ENCODE data around the gene S100A2. TPM values are rescaled to one million over a fixed set of nuclear protein-coding genes. Genes with fewer than 3 reads are reported as not detected.
A peak's percentile ranks its signal among the peaks of the same experiment; 100 is the strongest.
"Not testable (repeated sequence)": the region's sequence is repeated elsewhere in the genome, so short reads cannot be mapped to it uniquely, and the experiment has no call there.

Gene S100A2
- total RNA-seq, 1 donor from 2014 or later, result 0.51 TPM

DNA sequence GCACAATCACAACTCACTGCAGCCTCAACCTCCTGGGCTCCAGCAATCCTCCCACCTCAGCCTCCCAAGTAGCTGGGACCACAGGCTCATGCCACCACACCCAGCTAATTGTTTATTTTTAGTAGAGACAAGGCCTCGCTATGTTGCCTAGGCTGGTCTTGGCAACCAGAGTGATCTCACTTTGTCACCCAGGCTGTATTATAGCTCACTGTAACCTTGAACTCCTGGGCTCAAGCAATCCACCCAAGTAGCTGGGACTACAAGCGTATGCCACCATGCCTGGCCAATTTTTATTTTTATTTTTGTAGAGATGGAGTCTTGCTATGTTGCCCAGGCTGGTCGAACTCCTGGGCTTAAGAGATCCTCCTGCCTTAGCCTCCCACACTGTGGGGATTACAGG lies 3.6 kb downstream of the S100A2 start:
- not testable (repeated sequence) for DNase-seq

- no peak for DNase-seq
Measured at GRCh38 chr1:153561466-153561985, 4.1 kb downstream of the S100A2 start.

DNA sequence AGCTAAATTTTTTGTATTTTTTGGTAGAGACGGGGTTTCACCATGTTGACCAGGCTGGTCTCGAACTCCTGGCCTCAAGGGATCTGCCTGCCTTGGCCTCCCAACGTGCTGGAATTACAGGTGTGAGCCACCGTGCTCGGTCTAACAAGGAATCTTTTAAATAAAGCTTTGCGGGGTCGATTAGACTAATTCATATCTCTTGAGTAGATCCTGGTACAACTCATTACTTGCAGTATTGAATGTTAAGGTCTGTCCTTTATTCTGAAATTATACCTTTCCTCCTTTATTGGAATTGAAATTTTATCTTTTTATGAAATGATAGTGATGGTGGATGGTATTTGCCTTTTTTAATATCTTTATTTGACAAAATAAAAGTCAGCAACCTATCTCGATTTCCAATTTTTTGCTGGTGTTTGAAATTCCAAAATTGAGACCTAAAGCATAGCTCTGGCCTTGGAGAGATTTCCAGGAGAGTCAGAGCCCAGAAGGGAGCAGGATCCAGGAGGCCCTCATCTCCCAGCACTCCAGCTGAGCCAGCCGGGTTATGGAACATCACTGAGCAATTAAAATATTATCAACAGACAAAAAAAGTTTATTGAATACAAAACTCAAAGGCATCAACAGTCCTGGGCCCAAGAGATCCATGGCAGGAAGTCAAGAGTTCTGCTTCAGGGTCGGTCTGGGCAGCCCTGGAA lies 4.7 kb downstream of the S100A2 start:
- no peak for DNase-seq

- no peak for DNase-seq
Measured at GRCh38 chr1:153560241-153560640, 5.4 kb downstream of the S100A2 start.

DNA sequence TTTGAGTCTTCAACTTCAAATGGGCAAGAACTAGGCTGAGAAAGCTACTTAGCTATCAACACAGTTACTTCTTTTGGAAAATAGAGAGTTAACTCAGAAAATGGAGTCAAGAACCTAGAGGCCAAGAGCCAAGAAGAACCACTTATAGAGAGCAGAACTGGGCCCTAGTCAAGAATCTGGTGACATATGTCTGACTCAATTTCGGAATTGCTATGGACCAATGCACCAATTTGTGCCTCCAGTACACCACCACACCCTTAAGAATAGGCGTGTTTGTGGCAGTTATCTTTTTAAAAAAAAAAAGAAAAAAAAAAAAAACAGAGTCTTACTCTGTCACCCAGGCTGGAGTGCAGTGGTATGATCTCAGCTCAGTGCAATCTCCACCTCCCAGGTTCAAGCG lies 7.8 kb downstream of the S100A2 start:
- DNase-seq, result no peak

DNA sequence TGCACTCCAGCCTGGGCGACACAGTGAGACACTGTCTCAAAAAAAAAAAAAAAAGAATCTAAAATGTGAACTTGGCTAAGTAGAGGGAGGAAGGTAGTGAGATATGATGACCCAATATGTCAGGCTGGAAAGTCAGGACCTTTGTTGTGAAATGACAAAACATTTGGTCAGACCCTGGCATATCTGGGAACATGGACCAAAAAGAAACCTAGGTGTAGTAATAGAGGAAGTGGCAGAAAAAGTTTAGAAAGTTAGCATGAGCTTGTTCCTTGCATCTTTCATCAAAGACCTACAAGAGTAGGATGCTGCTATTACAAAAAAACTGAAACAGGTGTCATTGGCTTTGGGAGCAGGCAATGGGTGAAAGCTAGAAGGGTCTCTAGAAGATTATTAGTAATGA lies 9.3 kb downstream of the S100A2 start:
- DNase-seq, result no peak

DNA sequence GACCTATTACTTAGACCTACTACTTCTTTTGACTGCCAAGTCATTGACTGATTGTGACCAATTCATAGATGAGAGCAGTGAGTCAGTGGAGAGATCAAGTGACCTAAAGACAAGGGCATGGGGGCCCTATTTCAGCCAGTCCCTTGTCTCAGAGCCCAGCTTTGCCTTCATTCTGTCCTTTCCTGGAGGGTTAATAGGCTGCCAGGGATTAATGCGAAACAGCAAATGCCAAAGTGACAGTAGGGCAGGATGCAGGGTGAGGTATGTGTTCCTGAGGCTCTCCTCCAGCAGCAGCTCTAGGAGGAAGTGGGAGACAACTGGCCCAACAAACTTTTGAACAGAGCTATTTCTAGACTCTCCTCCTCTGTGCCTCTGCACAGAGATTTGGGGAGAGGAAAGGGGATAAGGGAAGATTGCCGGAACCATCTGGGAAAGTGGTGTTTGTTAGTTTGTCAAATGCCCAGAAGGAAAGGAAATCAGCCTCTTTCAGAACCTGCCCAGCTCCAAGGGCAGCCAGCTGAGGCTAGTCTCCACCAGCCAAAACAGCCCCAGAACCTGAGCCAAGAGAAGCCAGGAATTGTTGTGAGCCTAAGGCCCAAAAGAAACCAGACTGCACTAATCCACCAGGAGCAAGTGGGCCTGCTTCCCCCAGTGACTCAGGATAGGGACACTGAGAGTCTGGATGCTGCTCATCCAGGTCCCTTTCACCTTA lies 11.7 kb downstream of the S100A2 start:
- DNase-seq, result peak; percentile 40

- DNase-seq, result no peak
Measured at GRCh38 chr1:153553096-153553495, 12.5 kb downstream of the S100A2 start.

DNA sequence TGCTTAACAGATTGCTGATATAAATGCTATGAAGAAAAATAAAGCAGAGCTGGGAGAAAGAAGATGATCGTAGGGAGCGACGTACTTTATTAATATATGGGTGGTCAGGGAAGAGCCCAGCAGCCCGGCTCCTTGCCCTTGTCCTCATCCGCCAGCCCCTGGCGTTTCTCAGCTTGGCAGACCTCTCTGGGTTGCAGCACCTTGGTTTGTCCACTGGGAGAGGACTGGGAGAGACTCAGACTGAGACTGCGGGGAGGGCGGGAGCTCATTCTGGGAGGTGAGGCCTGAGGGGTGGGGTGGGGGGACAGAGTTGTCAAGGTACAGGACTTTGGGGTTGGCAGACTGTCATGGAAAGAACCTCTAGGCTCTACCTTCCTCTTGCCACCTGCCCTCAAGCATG lies 13.3 kb downstream of the S100A2 start:
- DNase-seq, result no peak

DNA sequence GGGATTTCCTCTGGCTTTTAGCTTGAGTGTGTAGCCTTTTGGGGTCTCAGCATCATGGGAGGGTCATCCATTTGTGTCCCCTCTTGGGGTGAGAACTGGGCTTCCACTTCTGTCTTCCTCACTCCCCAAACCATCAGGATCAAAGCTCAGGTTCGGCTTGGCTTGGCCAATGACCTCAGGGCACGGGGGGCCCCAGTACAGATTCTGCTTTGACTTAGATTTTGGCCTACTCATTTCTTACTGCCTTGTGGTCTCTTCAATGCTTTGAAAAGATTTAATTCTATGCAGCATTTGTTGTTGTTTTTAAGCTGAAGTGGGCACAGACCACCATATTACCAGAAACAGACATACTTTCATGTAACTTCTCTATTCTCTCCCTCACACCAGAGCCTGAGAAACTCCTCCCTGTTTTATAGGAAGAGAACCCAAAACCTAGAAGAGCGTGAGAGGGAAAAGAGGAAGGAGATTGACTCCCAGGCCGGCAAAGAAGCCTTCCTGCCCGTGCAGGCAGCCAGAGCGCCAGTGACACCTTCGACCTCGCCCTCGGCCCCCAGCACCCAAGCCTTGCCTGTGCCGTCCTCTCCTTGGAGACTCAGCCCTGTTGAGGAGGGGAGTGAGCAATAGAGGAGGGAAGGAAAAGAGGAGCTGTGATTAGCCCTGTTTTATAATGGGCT lies 14.7 kb downstream of the S100A2 start:
- DNase-seq, result no peak

GRCh38 chr1:153550398-153550758 lies 15.3 kb downstream of the S100A2 start:
- DNase-seq, result no peak

GRCh38 chr1:153549741-153550397 lies 15.8 kb downstream of the S100A2 start:
- DNase-seq, result no peak

- DNase-seq, result peak; percentile 89
Measured at GRCh38 chr1:153548722-153549688, 16.6 kb downstream of the S100A2 start, which contains the start of gene S100A3. Gene S100A3 (minus strand): TSS chr1:153549258. CDS start chr1:153548485, 773 bp downstream.

GRCh38 chr1:153547560-153548551 lies 17.8 kb downstream of the S100A2 start:
- no peak for DNase-seq

DNA sequence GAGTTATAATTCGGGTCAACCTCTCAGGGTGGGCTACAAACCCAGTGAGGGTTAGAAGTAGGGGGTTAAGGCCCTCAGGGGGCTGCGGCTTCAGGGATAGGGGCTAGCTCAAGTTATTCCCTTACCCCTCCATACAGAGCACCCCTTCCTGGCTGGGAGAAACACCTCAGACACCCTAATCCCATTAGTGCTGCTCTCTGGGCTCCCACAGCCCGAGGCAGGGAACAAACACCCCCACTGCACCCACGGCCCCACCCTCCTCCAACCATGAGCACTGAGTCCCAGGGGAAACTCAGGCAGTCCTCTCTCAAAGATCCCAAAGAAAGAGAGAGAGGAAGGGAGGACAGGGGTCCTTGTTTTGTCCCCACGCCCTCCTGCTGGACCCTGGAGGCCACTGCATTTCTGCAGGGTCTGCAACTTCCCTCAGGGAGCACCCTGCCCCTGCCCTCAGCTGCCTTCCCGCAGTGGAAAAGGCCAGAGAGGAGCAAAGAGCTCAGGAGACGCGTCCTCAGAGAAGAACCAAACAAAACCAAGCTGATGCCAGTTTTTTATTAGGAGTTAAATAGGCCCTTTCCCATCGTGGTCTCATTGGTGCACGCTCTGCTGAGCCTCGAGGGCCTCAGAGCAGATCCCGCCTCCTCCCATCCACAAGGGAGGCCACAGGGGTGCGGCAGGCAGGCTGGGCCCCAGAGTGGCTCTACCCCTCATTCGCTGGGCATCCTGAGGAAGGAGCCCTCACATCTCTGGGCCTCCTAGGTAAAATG lies 18.7 kb downstream of the S100A2 start:
- DNase-seq, result no peak

- no peak for DNase-seq
Measured at GRCh38 chr1:153546371-153546770, 19.3 kb downstream of the S100A2 start.

- DNase-seq, result peak; percentile 79
Measured at GRCh38 chr1:153545067-153546055, 20.3 kb downstream of the S100A2 start, which contains the start of gene S100A4. Gene S100A4 (minus strand): TSS chr1:153545806. CDS start chr1:153544794, 1,012 bp downstream.

- DNase-seq, result no peak
Measured at GRCh38 chr1:153544453-153545066, 21.1 kb downstream of the S100A2 start.

Measured in dermis blood vessel endothelial cell (primary cell).